ENCODE results near the gene LRRC4C. TPM values are rescaled to one million over a fixed set of nuclear protein-coding genes. Genes with fewer than 3 reads are reported as not detected.

LRRC4C gene
- polyA plus RNA-seq, 1 donor from 2014 or later: 24.3 TPM

- no peaks in the 10 kb centered on the region for H3K36me3 ChIP-seq (ENCODE audit: insufficient read depth, low read length)
- TF ChIP-seq CTCF (IDR thresholded peaks at IDR 0.05; ENCODE audit: poor library complexity, severe bottlenecking) (no peak), EP300 (conservative IDR thresholded peaks at IDR 0.05; ENCODE audit: poor library complexity, severe bottlenecking) (no peak), POLR2AphosphoS5 (IDR thresholded peaks at IDR 0.05) (no peak), REST (IDR thresholded peaks at IDR 0.05; ENCODE audit: borderline replicate concordance) (no peak), EZH2 (IDR thresholded peaks at IDR 0.05; ENCODE audit: borderline replicate concordance, insufficient read depth, low read length, poor library complexity, severe bottlenecking) (no peak), TAF1 (IDR thresholded peaks at IDR 0.05; ENCODE audit: low read depth) (no peak), MXI1 (conservative IDR thresholded peaks at IDR 0.05; ENCODE audit: poor library complexity, severe bottlenecking) (no peak), SMC3 (conservative IDR thresholded peaks at IDR 0.05; ENCODE audit: poor library complexity) (no peak), RAD21 (conservative IDR thresholded peaks at IDR 0.05) (no peak)
Observed at GRCh38 chr11:41133023-41133422, 326.4 kb downstream of the LRRC4C start.

GRCh38 chr11:41121600-41121999 lies 337.9 kb downstream of the LRRC4C start:
- H2AFZ ChIP-seq (ENCODE audit: low read depth, low read length): no peak overlapping the region
- H3K36me3 ChIP-seq (ENCODE audit: insufficient read depth, low read length): no peaks in the 10 kb centered on the region
- H3K27me3 ChIP-seq (ENCODE audit: insufficient read depth, low read depth, low read length): no peaks in the 10 kb centered on the region
- no peak overlapping the region for H3K9ac ChIP-seq (ENCODE audit: low read length)
- TF ChIP-seq RAD21 (conservative IDR thresholded peaks at IDR 0.05) (no peak), TAF1 (IDR thresholded peaks at IDR 0.05; ENCODE audit: low read depth) (no peak), MXI1 (conservative IDR thresholded peaks at IDR 0.05; ENCODE audit: poor library complexity, severe bottlenecking) (no peak), REST (IDR thresholded peaks at IDR 0.05; ENCODE audit: borderline replicate concordance) (no peak), CTCF (IDR thresholded peaks at IDR 0.05; ENCODE audit: poor library complexity, severe bottlenecking) (no peak), POLR2AphosphoS5 (IDR thresholded peaks at IDR 0.05) (no peak), EZH2 (IDR thresholded peaks at IDR 0.05; ENCODE audit: borderline replicate concordance, insufficient read depth, low read length, poor library complexity, severe bottlenecking) (no peak), EP300 (conservative IDR thresholded peaks at IDR 0.05; ENCODE audit: poor library complexity, severe bottlenecking) (no peak), SMC3 (conservative IDR thresholded peaks at IDR 0.05; ENCODE audit: poor library complexity) (no peak)
- no peaks in the 10 kb centered on the region for H3F3A ChIP-seq (ENCODE audit: insufficient read depth, low read length, poor library complexity, severe bottlenecking)
- no peaks in the 10 kb centered on the region for H3K9me3 ChIP-seq (ENCODE audit: low read length)
- H3K9me2 ChIP-seq (ENCODE audit: insufficient read depth, low read length): no peaks in the 10 kb centered on the region
- no peak overlapping the region for H3K4me2 ChIP-seq (ENCODE audit: low read length)
- H3K27ac ChIP-seq (ENCODE audit: low read length): no peak overlapping the region
- H3K4me3 ChIP-seq (ENCODE audit: low read length): no peak overlapping the region
- H4K20me1 ChIP-seq (ENCODE audit: insufficient read depth): no peaks in the 10 kb centered on the region
- no peaks in the 10 kb centered on the region for H3K79me2 ChIP-seq (replicated peaks; ENCODE audit: insufficient read depth, low read length)

More at GRCh38 chr11:41133023-41133422, 326.4 kb downstream of the LRRC4C start:
- no peaks in the 10 kb centered on the region for H3K27me3 ChIP-seq (ENCODE audit: insufficient read depth, low read depth, low read length)
- H3K79me2 ChIP-seq (replicated peaks; ENCODE audit: insufficient read depth, low read length): no peaks in the 10 kb centered on the region
- no peaks in the 10 kb centered on the region for H3F3A ChIP-seq (ENCODE audit: insufficient read depth, low read length, poor library complexity, severe bottlenecking)
- no peak overlapping the region for H2AFZ ChIP-seq (ENCODE audit: low read depth, low read length)
- H3K27ac ChIP-seq (ENCODE audit: low read length): no peak overlapping the region
- no peak overlapping the region for H3K4me3 ChIP-seq (ENCODE audit: low read length)
- no peaks in the 10 kb centered on the region for H3K9me3 ChIP-seq (ENCODE audit: low read length)
- no peak overlapping the region for H3K4me2 ChIP-seq (ENCODE audit: low read length)
- no peak overlapping the region for H3K9ac ChIP-seq (ENCODE audit: low read length)
- H4K20me1 ChIP-seq (ENCODE audit: insufficient read depth): no peaks in the 10 kb centered on the region
- no peaks in the 10 kb centered on the region for H3K9me2 ChIP-seq (ENCODE audit: insufficient read depth, low read length)

All from neural cell (in vitro differentiated cells).